ENCODE results near the gene SNPH.

Gene SNPH

GRCh38 chr20:1307571-1307971, 41.5 kb downstream of the SNPH start:
- DNase-seq = no peak

DNA sequence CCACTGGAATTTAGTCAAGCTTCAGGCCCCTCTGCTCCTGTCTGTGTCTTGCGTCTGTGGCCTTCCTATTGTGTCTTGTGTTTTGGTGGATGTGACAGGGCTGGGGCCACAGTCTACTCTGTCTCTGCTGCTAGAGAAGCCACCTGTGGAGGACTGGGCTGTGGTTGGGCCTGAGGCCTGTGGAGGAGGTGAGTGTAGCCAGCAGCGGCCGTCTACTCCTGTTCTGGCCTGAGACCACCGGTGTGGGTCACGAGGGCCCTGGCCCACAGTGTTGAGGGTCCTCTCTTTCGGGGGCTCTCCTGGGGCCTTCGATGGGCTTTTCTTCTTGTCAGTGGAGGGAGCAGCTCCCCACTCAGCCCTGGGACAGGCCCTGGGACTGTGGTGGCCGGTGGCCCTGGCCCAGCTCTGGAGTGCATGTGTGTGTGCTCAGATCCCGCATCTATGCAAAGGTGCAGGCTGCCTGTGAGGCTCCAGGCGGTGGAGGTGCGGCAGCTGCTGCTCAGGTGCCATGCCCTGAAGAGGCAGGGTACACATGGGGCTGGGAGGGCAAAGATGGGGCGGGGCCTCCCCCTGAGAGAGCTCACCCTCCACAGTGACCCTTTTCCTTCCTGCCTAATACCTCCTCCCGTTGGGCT, 42.1 kb downstream of the SNPH start:
- no peak for DNase-seq

GRCh38 chr20:1308702-1309095, 42.6 kb downstream of the SNPH start:
- DNase-seq = no peak

DNA sequence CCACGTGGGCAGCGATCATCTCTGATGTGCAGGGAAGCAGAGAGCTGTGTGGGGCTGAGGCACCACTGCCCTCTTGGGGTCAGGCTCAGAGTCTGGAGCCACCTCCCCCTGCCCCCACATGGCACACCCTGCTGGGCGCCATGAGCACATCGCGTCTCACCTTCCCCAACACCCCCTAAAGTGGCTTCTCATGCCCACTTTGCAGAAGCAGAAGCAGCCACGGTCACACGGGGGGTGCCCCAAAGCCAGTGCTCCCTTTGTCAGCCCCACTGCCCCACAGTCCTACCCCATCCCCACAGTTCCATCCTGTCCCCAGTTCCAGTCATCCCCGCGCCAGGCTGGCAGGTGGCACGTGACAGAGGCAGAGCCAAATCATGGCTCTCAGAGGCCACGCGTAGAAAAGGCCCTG, 43.3 kb downstream of the SNPH start:
- no peak for DNase-seq

- DNase-seq = no peak
Measured at GRCh38 chr20:1310071-1310470, 44.0 kb downstream of the SNPH start.

DNA sequence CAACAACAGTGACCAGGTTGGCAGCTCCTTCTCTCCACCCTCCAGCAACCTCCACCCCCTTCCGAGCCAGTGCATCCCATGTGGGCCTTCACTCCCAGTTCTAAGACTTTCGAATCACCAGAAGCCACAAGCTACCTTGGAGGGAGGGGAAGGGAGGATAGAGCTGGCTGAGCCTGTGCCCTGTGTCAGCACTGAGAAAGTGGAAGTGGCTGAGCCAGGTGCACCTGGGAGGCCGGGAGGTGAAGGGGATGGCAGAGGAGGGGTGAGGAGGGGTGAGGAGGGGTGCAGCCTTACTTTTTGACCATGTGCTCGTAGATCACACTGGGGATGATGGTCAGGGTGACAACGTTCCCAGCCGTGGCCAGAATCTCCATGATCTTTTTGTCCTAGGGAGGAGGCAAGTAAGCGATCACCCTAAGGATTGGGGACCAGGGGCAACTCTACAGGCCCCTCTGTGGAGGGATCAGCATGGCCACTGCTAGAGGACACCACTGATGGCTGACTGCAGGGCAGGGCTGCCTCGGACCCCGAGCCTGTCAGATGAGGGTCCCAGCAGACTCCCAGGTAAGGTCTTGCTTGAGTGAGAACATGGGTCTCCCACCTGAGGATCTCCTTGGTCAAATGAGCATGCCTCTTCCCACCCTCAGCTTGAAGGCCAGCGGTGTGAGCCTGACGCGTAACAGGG, 44.6 kb downstream of the SNPH start:
- no peak for DNase-seq

DNA sequence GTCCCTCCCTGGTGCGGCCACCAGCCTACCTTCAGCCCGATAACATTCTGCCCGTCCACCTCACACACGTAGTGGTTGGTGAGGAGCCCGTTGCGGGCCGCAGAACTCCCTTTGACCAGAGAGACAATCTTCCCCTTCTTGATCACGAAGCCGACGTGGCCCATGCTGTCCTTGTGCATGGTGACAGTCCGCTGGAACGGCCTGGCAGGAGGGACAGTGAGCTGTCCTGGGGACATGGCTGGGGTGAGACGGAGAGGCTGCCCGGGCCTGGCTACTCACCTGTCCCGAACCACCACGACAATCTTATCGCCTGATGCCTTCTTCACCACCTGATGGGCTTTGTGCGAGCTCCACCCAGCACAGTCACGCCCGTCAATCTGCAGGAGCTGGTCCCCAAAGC, 46.2 kb downstream of the SNPH start:
- no peak for DNase-seq

DNA sequence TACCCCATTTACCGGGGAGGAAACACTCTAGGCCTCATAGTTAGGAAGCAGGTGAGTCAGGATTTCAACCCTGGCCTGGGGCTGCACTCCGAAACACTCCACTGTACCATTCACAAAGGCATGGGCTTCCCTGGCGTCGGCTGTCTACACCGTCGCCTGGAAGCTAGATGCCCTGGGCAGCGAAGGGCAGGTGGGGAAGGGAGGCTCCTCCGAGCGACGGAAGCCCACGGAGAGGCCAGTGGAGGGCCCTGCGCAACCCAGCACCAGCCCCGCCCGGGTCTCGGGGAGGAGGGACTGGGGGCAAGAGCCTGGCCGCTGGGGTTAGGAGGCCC, 46.8 kb downstream of the SNPH start:
- DNase-seq = no peak

GRCh38 chr20:1313236-1313964, 47.3 kb downstream of the SNPH start:
- peak; percentile 88 for DNase-seq

GRCh38 chr20:1315804-1316203, 49.7 kb downstream of the SNPH start:
- no peak for DNase-seq

DNA sequence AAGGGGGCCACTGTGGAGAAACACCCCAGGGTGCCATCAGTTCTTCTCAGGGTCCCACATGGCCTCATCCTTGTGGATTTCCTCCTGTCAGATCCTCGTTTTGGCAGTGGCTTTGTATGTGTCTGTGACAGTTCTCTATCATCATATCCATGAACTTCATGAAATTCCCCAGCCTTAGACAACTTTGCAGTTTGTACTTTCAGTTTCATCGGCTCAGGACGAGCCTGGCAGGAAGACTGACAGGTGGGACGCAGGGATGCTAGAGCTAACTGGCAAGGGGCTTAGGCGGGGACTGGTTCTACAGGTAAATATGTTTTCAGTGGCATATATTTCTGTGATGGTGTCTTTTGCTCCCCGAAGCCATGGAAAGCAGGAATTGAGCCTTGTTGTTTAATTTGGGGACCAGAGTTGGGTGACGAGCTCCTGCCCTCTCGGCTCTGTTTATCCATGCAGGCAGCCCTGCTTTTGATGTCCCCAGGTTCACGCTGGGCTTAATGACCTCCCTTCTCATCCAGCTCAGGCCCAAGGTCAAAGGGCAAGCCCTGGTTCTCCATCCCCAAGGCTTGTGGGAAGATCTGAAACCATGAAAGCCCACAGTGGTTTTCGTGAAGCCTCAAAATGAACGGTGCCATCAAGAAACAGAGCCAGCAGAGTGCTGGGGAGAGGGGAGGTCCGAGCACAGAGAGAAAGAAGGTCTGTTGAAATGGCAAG, 51.6 kb downstream of the SNPH start:
- DNase-seq = no peak

GRCh38 chr20:1319051-1319450, 53.0 kb downstream of the SNPH start:
- no peak for DNase-seq

- no peak for DNase-seq
Measured at GRCh38 chr20:1319462-1319861, 53.4 kb downstream of the SNPH start.

GRCh38 chr20:1320016-1320415, 53.9 kb downstream of the SNPH start:
- no peak for DNase-seq

DNA sequence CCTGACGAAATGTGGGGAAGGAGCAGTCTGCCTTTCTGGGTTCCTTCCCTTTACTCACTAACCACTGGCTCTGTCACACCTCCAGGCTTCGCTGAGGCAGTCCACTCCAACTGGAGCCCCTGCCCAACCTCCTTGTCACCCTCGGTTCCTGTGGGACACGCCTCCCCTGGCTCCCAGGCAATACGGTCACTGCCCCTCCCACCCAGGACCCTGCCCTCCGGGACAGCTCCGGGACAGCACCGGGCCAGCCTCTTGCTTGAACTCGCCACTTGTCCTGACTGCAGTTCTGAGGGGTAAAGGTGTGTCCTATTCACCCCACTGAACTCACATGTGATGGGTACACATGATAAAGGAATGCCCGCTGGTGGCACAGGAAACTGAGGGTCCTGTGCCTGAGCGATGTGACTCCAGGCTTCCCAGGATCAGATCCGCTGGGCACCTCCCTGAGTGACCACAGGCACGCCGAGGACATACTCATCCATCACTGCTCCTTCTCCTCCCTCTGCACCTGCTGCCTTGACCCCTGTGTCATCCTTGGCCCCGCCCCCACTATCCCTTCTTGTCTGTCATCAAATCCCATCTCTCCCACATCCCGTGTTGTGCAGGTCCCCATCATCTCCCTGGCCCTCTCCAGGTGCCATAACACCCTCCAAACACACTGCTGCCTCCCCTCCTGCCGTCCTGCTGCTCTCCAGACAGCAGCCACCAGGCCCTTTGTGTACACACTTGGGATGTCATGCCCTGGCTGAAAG, 55.0 kb downstream of the SNPH start:
- no peak for DNase-seq

- no peak for DNase-seq
Measured at GRCh38 chr20:1321654-1321939, 55.5 kb downstream of the SNPH start.

DNA sequence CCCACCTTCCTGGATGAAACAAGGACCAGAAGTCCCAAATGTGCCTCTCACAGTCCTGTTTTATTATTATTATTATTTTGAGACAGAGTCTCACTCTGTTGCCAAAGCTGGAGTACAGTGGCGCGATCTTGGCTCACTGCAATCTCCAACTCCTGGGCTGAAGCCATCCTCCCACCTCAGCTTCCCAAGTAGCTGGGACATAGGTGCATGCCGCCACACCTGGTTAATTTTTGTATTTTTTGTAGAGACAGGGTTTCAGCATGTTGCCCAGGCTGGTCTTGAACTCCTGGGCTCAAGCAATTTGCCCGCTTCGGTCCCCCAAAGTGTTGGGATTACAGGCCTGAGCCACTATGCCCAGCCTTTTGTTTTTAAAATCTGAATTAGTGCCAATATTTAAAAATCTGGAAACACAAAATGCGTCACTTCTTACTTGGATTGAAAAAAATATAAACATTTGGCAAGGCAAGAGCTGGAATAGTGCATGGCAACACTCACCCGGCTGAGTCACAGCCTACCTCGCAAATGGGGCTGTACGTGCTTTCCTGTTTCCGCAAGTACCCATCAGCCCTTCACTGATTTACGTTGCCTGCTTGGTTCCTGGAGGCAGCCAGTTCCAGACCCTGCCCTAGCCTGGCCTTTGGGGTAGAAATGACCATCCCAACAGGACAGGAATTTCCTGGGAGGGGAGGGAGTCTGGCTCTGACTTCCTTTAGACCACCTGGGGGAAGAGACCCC, 56.6 kb downstream of the SNPH start:
- no peak for DNase-seq

DNA sequence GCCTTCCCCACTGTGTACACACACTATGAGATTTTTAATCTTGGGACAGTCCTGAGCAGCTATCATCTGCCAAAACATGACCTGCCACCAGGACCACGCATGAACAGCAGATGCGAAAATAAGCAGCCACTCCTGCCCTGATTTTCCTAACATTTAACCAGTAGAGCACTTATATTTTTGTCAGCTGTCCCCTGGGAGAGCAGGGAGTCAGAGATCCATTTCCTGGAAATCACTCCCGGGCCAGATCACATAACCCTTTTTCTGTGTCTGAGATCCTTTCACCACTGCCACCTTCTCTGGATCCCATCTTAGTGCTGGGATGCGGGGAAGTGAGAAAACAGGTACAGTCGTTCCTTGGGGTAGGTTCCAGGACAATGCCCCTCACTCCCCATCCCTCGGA, 57.2 kb downstream of the SNPH start:
- DNase-seq = peak; percentile 43

GRCh38 chr20:1323830-1324597, 57.9 kb downstream of the SNPH start:
- peak; percentile 53 for DNase-seq

GRCh38 chr20:1324598-1325172, 58.6 kb downstream of the SNPH start:
- peak; percentile 53 for DNase-seq

Measured in activated CD8-positive, alpha-beta memory T cell treated with anti-CD3 and anti-CD28 coated beads, Interleukin-2, amount 50 U/mL, for 48 hours (primary cell).